GM19467 (cell line): ENCODE results near the gene JOSD2.

Source experiments
- ATAC-seq: cut with Tn5 transposase; IDR thresholded peaks from one replicate; pipeline ENCODE4 v1.9.1; 2021; ENCODE audit warnings: mild to moderate bottlenecking, moderate library complexity; ENCODE audit not compliant: unreplicated experiment

The JOSD2 gene

GRCh38 chr19:50514346-50515167 lies 3.6 kb upstream of the JOSD2 start:
- ATAC-seq = no peak

GRCh38 chr19:50513746-50514345 lies 2.9 kb upstream of the JOSD2 start, which contains the start of gene ASPDH:
ASPDH (minus strand) TSS chr19:50513913; CDS start chr19:50513823, 90 bp downstream.
- no peak for ATAC-seq

GRCh38 chr19:50512999-50513745 lies 2.2 kb upstream of the JOSD2 start:
- no peak for ATAC-seq

GRCh38 chr19:50512112-50512998 lies 1.4 kb upstream of the JOSD2 start:
- ATAC-seq = no peak

- ATAC-seq = no peak
Measured at GRCh38 chr19:50510700-50511068, 307 bp downstream of the JOSD2 start.

- no peak for ATAC-seq
Measured at GRCh38 chr19:50510121-50510670, 795 bp downstream of the JOSD2 start.

- no peak for ATAC-seq
Measured at GRCh38 chr19:50509366-50509765, 1.6 kb downstream of the JOSD2 start.

GRCh38 chr19:50508843-50509190 lies 2.2 kb downstream of the JOSD2 start:
- no peak for ATAC-seq

GRCh38 chr19:50507376-50507775 lies 3.6 kb downstream of the JOSD2 start:
- ATAC-seq = no peak

GRCh38 chr19:50506700-50507099 lies 4.3 kb downstream of the JOSD2 start:
- no peak for ATAC-seq

GRCh38 chr19:50505856-50506611 lies 5.0 kb downstream of the JOSD2 start:
- ATAC-seq = no peak

- ATAC-seq = no peak
Measured at GRCh38 chr19:50501568-50502475, 9.2 kb downstream of the JOSD2 start.

- no peak for ATAC-seq
Measured at GRCh38 chr19:50501186-50501567, 9.8 kb downstream of the JOSD2 start.

GRCh38 chr19:50500753-50501151 lies 10.2 kb downstream of the JOSD2 start:
- ATAC-seq = no peak

- ATAC-seq = no peak
Measured at GRCh38 chr19:50500060-50500752, 10.8 kb downstream of the JOSD2 start.

GRCh38 chr19:50498219-50499056 lies 12.6 kb downstream of the JOSD2 start:
- no peak for ATAC-seq

- no peak for ATAC-seq
Measured at GRCh38 chr19:50497022-50497405, 14.0 kb downstream of the JOSD2 start.
